GM23338 (cell line): Measurements from ENCODE around the gene DDX4. TPM values are rescaled to one million over a fixed set of nuclear protein-coding genes. Genes with fewer than 3 reads are reported as not detected.

Source experiments
- ATAC-seq: fragments of 200-7000 bp; cut with Tn5 transposase; 3 replicates; pipeline ENCODE4 v1.9.1; 2020
- DNase-seq: peaks from one replicate; pipeline ENCODE4 v3.0.0-alpha.2; 2015; ENCODE audit warnings: low spot score
- H2AFZ ChIP-seq: fragments of 200-600 bp; sonication (generic); 2 replicates; pipeline ENCODE4 v1.8.0; 2016; ENCODE audit warnings: antibody characterized with exemption, mild to moderate bottlenecking, moderate library complexity
- H3F3A ChIP-seq: fragments of 200-600 bp; sonication (generic); replicated peaks from 2 replicates; pipeline ENCODE4 v1.8.0; 2017; ENCODE audit warnings: antibody characterized with exemption, mixed run types, low read depth
- H3K27ac ChIP-seq: fragments of 200-600 bp; sonication (generic); 2 replicates; pipeline ENCODE4 v1.6.1; 2016; ENCODE audit warnings: low read depth
- H3K27me3 ChIP-seq: fragments of 200-600 bp; sonication (generic); 2 replicates; pipeline ENCODE4 v1.8.0; 2016; ENCODE audit warnings: mild to moderate bottlenecking, mixed run types, moderate library complexity; ENCODE audit not compliant: insufficient read depth
- H3K36me3 ChIP-seq: fragments of 200-600 bp; sonication (generic); 2 replicates; pipeline ENCODE4 v1.8.0; 2016; ENCODE audit warnings: mild to moderate bottlenecking; ENCODE audit not compliant: insufficient read depth
- H3K4me1 ChIP-seq: fragments of 200-600 bp; sonication (generic); 2 replicates; pipeline ENCODE4 v1.8.0; 2016; ENCODE audit warnings: mild to moderate bottlenecking, moderate library complexity; ENCODE audit not compliant: insufficient read depth
- H3K4me2 ChIP-seq: fragments of 200-600 bp; sonication (generic); 2 replicates; pipeline ENCODE4 v1.7.1; 2017; ENCODE audit warnings: mixed run types
- H3K4me3 ChIP-seq: fragments of 200-600 bp; sonication (generic); 2 replicates; pipeline ENCODE4 v1.6.1; 2016; ENCODE audit warnings: mixed run types
- H3K79me2 ChIP-seq: fragments of 200-600 bp; sonication (generic); replicated peaks from 2 replicates; pipeline ENCODE4 v1.8.0; 2017; ENCODE audit warnings: mild to moderate bottlenecking; ENCODE audit not compliant: insufficient read depth
- H3K9me2 ChIP-seq: fragments of 200-600 bp; sonication (generic); 2 replicates; pipeline ENCODE4 v1.8.0; 2017; ENCODE audit not compliant: insufficient read depth
- H4K20me1 ChIP-seq: fragments of 200-600 bp; sonication (generic); replicated peaks from 2 replicates; pipeline ENCODE4 v1.8.0; 2017; ENCODE audit warnings: mild to moderate bottlenecking; ENCODE audit not compliant: insufficient read depth
- H3K27ac Mint-ChIP-seq: 2 replicates; pipeline ENCODE4 v1.8.0; 2020; ENCODE audit warnings: inconsistent platforms, mild to moderate bottlenecking, moderate library complexity, mixed read lengths
- H3K27me3 Mint-ChIP-seq: 3 replicates; pipeline ENCODE4 v1.8.0; 2022; ENCODE audit warnings: low read depth, mild to moderate bottlenecking, moderate library complexity, mixed read lengths, inconsistent platforms; ENCODE audit not compliant: insufficient read depth, poor library complexity
- H3K36me3 Mint-ChIP-seq: 3 replicates; pipeline ENCODE4 v1.8.0; 2021; ENCODE audit warnings: low read depth, mild to moderate bottlenecking, inconsistent platforms, moderate library complexity, mixed read lengths
- H3K4me1 Mint-ChIP-seq: 3 replicates; pipeline ENCODE4 v1.8.0; 2020; ENCODE audit warnings: mild to moderate bottlenecking, inconsistent platforms, mixed read lengths
- H3K4me3 Mint-ChIP-seq: 3 replicates; pipeline ENCODE4 v1.8.0; 2021; ENCODE audit warnings: moderate library complexity, mild to moderate bottlenecking, inconsistent platforms, mixed read lengths
- H3K9me3 Mint-ChIP-seq: 3 replicates; pipeline ENCODE4 v1.8.0; 2020; ENCODE audit warnings: moderate library complexity, mild to moderate bottlenecking, inconsistent platforms, mixed read lengths
- CREB1 ChIP-seq: fragments of 250-450 bp; sonication (Bioruptor Pico); IDR thresholded peaks from 2 replicates; pipeline ENCODE4 v1.5.0; 2020; ENCODE audit warnings: low read depth, mild to moderate bottlenecking, moderate library complexity
- EZH2 ChIP-seq: fragments of 200-600 bp; sonication (generic); IDR thresholded peaks from one replicate; pipeline ENCODE4 v1.8.0; 2017; ENCODE audit warnings: antibody characterized with exemption, mild to moderate bottlenecking, low read depth; ENCODE audit not compliant: unreplicated experiment
- EZH2phosphoT487 ChIP-seq: fragments of 200-600 bp; sonication (generic); IDR thresholded peaks from one replicate; pipeline ENCODE4 v1.8.1; 2018; ENCODE audit warnings: antibody characterized with exemption; ENCODE audit not compliant: unreplicated experiment
- JUNB ChIP-seq: IDR thresholded peaks from one replicate; pipeline ENCODE4 v1.6.1; 2016; ENCODE audit warnings: antibody characterized with exemption; ENCODE audit not compliant: unreplicated experiment
- NANOG ChIP-seq: IDR thresholded peaks from 2 replicates; pipeline ENCODE4 v1.6.1; 2016; ENCODE audit warnings: antibody characterized with exemption, borderline replicate concordance
- POLR2AphosphoS5 ChIP-seq: IDR thresholded peaks from 2 replicates; pipeline ENCODE4 v1.6.1; 2016; ENCODE audit warnings: antibody characterized with exemption, low read depth
- STAT1 ChIP-seq: IDR thresholded peaks from one replicate; pipeline ENCODE4 v1.6.1; 2016; ENCODE audit warnings: antibody characterized with exemption; ENCODE audit not compliant: unreplicated experiment
- ZNF114 ChIP-seq: fragments of 250-450 bp; sonication (Bioruptor Pico); IDR thresholded peaks from 2 replicates; pipeline ENCODE4 v1.5.0; 2020; ENCODE audit warnings: mild to moderate bottlenecking, moderate library complexity
- ZNF331 ChIP-seq: fragments of 250-450 bp; sonication (Bioruptor Pico); IDR thresholded peaks from 2 replicates; pipeline ENCODE4 v1.5.0; 2020; ENCODE audit warnings: low read depth, mild to moderate bottlenecking, moderate library complexity
- ZNF462 ChIP-seq: fragments of 250-450 bp; sonication (Bioruptor Pico); IDR thresholded peaks from 2 replicates; pipeline ENCODE4 v1.5.0; 2020; ENCODE audit warnings: mild to moderate bottlenecking, moderate library complexity
- polyA plus RNA-seq: library from polyadenylated mRNA; unstranded; fragments of >200 nt; fragmentation: Nextera tagmentation; extraction: Ambion mirVana; gene quantifications from 2 replicates; pipeline ENCODE4 v1.2.1, GENCODE V29; 2016
- total RNA-seq: library from RNA; depleted of rRNA; stranded (reverse); fragments of >200 nt; shearing (Covaris generic); gene quantifications from 2 replicates; pipeline ENCODE4 v1.2.3, GENCODE V29; 2014
- TF ChIP-seq, protein P1 (sequence below): IDR thresholded peaks from one replicate; pipeline ENCODE4 v1.6.1; 2018; ENCODE audit warnings: antibody characterized with exemption; ENCODE audit not compliant: unreplicated experiment
- TF ChIP-seq, protein P2 (sequence below), 2 experiments: fragments of 200-600 bp in 1 of 2; sonication (generic) in 1 of 2; conservative IDR thresholded peaks; 2 replicates each; pipeline versions ENCODE4 v1.5.1 to v1.6.1; 2016 to 2017; ENCODE audit warnings: antibody characterized with exemption in 2 of 2, low read depth in 2 of 2, mild to moderate bottlenecking in 2 of 2, moderate library complexity in 1 of 2

DDX4 gene
- total and polyA plus RNA-seq, 2 experiments from 2014 or later: 0.83 TPM; not detected in 1

DNA sequence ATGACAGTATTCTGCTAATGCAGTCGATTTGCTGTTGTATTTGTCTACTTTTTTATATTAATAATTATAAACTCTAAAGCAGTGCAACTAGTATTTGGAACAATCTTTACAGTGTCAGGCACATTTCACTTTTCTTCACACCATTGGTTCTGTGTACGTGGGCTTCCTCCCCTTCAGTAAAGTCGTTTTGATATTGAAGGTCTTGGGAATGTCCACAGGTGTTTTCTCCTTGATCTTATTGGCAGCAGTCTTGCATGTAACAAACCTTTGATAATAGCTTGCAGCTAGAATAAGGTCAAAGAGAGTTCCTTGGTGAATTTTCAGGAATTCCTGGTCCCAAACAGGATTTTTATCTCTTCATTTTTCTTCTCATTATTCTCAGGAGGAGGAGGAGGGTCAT lies 12.2 kb downstream of the DDX4 start (continued):
- TF ChIP-seq NANOG (no peak), ZNF114 (CRISPR knock-in tag) (no peak), CREB1 (CRISPR knock-in tag) (no peak), EZH2 (no peak), ZNF331 (no peak), JUNB (no peak)
- TF ChIP-seq, protein P1, sequence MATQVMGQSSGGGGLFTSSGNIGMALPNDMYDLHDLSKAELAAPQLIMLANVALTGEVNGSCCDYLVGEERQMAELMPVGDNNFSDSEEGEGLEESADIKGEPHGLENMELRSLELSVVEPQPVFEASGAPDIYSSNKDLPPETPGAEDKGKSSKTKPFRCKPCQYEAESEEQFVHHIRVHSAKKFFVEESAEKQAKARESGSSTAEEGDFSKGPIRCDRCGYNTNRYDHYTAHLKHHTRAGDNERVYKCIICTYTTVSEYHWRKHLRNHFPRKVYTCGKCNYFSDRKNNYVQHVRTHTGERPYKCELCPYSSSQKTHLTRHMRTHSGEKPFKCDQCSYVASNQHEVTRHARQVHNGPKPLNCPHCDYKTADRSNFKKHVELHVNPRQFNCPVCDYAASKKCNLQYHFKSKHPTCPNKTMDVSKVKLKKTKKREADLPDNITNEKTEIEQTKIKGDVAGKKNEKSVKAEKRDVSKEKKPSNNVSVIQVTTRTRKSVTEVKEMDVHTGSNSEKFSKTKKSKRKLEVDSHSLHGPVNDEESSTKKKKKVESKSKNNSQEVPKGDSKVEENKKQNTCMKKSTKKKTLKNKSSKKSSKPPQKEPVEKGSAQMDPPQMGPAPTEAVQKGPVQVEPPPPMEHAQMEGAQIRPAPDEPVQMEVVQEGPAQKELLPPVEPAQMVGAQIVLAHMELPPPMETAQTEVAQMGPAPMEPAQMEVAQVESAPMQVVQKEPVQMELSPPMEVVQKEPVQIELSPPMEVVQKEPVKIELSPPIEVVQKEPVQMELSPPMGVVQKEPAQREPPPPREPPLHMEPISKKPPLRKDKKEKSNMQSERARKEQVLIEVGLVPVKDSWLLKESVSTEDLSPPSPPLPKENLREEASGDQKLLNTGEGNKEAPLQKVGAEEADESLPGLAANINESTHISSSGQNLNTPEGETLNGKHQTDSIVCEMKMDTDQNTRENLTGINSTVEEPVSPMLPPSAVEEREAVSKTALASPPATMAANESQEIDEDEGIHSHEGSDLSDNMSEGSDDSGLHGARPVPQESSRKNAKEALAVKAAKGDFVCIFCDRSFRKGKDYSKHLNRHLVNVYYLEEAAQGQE: no peak

DNA sequence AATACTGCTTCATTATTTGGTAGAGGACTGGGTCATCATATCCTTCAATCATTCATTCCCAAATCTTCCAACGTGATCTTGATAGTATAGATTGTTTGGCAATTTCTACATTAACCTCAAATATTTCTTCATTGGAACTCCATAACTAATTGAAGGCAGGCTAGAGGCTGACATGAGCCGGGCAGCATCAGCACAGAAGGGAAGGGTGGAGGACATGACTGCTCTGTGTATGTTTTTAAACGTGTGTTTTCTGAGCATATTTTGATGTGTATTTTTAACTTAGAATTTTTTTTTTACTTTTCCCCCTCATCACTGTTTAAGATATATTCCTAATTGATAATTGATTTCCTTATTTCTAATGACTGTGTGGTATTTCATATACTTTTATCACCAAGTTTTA lies 12.6 kb downstream of the DDX4 start:
- Histone ChIP-seq H3K27me3 (no peaks in the 10 kb centered on the region), H3K4me1 (peaks cover 8% of the 10 kb centered on the region; the same call in 1 of the 2 replicates), H3K27ac (no peak overlapping the region), H2AFZ (peak overlapping the region; percentile 47), H3K4me2 (no peak overlapping the region), H3K4me3 (no peak overlapping the region), H4K20me1 (no peaks in the 10 kb centered on the region), H3K36me3 (no peaks in the 10 kb centered on the region), H3F3A (no peaks in the 10 kb centered on the region), H3K9me2 (no peaks in the 10 kb centered on the region), H3K79me2 (no peaks in the 10 kb centered on the region)
- no peaks in the 10 kb centered on the region for H3K27me3 Mint-ChIP-seq
- TF ChIP-seq JUNB (no peak), NANOG (no peak), STAT1 (no peak), ZNF462 (CRISPR knock-in tag) (no peak), EZH2phosphoT487 (no peak), POLR2AphosphoS5 (no peak)
- TF ChIP-seq, protein P2, sequence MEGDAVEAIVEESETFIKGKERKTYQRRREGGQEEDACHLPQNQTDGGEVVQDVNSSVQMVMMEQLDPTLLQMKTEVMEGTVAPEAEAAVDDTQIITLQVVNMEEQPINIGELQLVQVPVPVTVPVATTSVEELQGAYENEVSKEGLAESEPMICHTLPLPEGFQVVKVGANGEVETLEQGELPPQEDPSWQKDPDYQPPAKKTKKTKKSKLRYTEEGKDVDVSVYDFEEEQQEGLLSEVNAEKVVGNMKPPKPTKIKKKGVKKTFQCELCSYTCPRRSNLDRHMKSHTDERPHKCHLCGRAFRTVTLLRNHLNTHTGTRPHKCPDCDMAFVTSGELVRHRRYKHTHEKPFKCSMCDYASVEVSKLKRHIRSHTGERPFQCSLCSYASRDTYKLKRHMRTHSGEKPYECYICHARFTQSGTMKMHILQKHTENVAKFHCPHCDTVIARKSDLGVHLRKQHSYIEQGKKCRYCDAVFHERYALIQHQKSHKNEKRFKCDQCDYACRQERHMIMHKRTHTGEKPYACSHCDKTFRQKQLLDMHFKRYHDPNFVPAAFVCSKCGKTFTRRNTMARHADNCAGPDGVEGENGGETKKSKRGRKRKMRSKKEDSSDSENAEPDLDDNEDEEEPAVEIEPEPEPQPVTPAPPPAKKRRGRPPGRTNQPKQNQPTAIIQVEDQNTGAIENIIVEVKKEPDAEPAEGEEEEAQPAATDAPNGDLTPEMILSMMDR (conservative IDR thresholded peaks at IDR 0.05; ENCODE audit: low read depth in 2 of 2): no peak
- H3K4me1 Mint-ChIP-seq: peaks cover 9% of the 10 kb centered on the region; the same call in 2 of the 3 replicates
- no peaks in the 10 kb centered on the region; the same call in 2 of the 3 replicates for H3K9me3 Mint-ChIP-seq
- DNase-seq: no peak
- H3K27ac Mint-ChIP-seq: no peak overlapping the region
- no peak overlapping the region for H3K4me3 Mint-ChIP-seq
- H3K36me3 Mint-ChIP-seq: no peaks in the 10 kb centered on the region
- no peak for ATAC-seq
